Natural killer cell (primary cell): ENCODE measurements around the gene DAZAP2. TPM values are rescaled to one million over a fixed set of nuclear protein-coding genes. Genes with fewer than 3 reads are reported as not detected.
A peak's percentile ranks its signal among the peaks of the same experiment; 100 is the strongest.
"Not testable (repeated sequence)": the region's sequence is repeated elsewhere in the genome, so short reads cannot be mapped to it uniquely, and the experiment has no call there.

Experiments used
- ATAC-seq, 3 donors: fragments of 150-1000 bp in 2 of 3; fragments of 200-7000 bp in 1 of 3; cut with Tn5 transposase; 1 replicate in 1 of 3; 2 replicates in 2 of 3; pipeline ENCODE4 v1.10.0; 2021; ENCODE audit warnings: mild to moderate bottlenecking in 2 of 3, moderate library complexity in 2 of 3
- DNase-seq, 2 donors: peaks; one replicate each; pipeline versions ENCODE4 v3.0.0 to v3.0.0-alpha.2; 2013 to 2021; ENCODE audit warnings: mixed read lengths in 1 of 2
- H3K27ac ChIP-seq: one replicate; pipeline ENCODE4 v1.5.1; 2013; ENCODE audit warnings: mild to moderate bottlenecking, low read length
- H3K27me3 ChIP-seq: one replicate; pipeline ENCODE4 v1.6.1; 2013; ENCODE audit warnings: low read length; ENCODE audit not compliant: control insufficient read depth, insufficient read depth
- H3K36me3 ChIP-seq: one replicate; pipeline ENCODE4 v1.6.1; 2013; ENCODE audit warnings: low read length; ENCODE audit not compliant: control insufficient read depth, insufficient read depth
- H3K4me1 ChIP-seq: one replicate; pipeline ENCODE4 v1.6.1; 2013; ENCODE audit warnings: low read length; ENCODE audit not compliant: control insufficient read depth, insufficient read depth
- H3K4me3 ChIP-seq: one replicate; pipeline ENCODE4 v1.5.1; 2013; ENCODE audit warnings: low read length
- H3K9me3 ChIP-seq: one replicate; pipeline ENCODE4 v1.6.1; 2013; ENCODE audit warnings: low read length; ENCODE audit not compliant: control insufficient read depth, insufficient read depth
- H3K27ac Mint-ChIP-seq, 2 donors: one replicate each; pipeline ENCODE4 v1.8.0; 2022; ENCODE audit warnings: mild to moderate bottlenecking in 2 of 2, mixed read lengths in 2 of 2, moderate library complexity in 1 of 2
- H3K27me3 Mint-ChIP-seq, 2 donors: one replicate each; pipeline ENCODE4 v1.8.0; 2022; ENCODE audit warnings: low read depth in 2 of 2, mixed read lengths in 2 of 2
- H3K36me3 Mint-ChIP-seq: one replicate; pipeline ENCODE4 v1.8.0; 2022; ENCODE audit warnings: mixed read lengths
- H3K4me1 Mint-ChIP-seq, 2 donors: one replicate each; pipeline ENCODE4 v1.8.0; 2022; ENCODE audit warnings: mixed read lengths in 2 of 2
- H3K4me3 Mint-ChIP-seq: one replicate; pipeline ENCODE4 v1.8.0; 2022; ENCODE audit warnings: mild to moderate bottlenecking, moderate library complexity, mixed read lengths
- H3K9me3 Mint-ChIP-seq, 2 donors: one replicate each; pipeline ENCODE4 v1.8.0; 2022; ENCODE audit warnings: mixed read lengths in 2 of 2
- WGBS: methylation state at CpG from one replicate; pipeline ENCODE4 v1.1.7; 2013; ENCODE audit warnings: missing lambda C conversion rate; ENCODE audit not compliant: insufficient coverage; 5-methylcytosine and 5-hydroxymethylcytosine counted together
- intact Hi-C: fragments of 100-400 bp; cut with micrococcal nuclease; formaldehyde crosslinking; loops from one replicate; pipeline ENCODE4 v1.14.2; 2022
- total RNA-seq, 4 donors: library from RNA; stranded (reverse); fragments of 120-200 nt in 1 of 4; gene quantifications; one replicate each; pipeline versions ENCODE4 v1.2.3 to v1.2.4, GENCODE V29; 2013 to 2022
- TF ChIP-seq, protein P1 (sequence below): fragments of 200-600 bp; IDR thresholded peaks from one replicate; pipeline ENCODE4 v1.8.0; 2022; ENCODE audit warnings: antibody characterized with exemption

DAZAP2 gene
- total RNA-seq, 3 donors from 2014 or later (not counting 1 experiment from before 2014, with no cell fraction given): 316 to 350 (median 325) TPM

GRCh38 chr12:51275088-51275487 lies 36.5 kb downstream of the DAZAP2 start:
- Mint-ChIP-seq H3K4me1 (peaks cover 10 to 11% of the 10 kb centered on the region in 2 donors), H3K36me3 (no peaks in the 10 kb centered on the region), H3K27ac (no peak overlapping the region), H3K4me3 (no peak overlapping the region), H3K9me3 (no peaks in the 10 kb centered on the region), H3K27me3 (no peaks in the 10 kb centered on the region)
- no peak overlapping the region for H3K27ac ChIP-seq
- ATAC-seq (no peak), DNase-seq (no peak)
- H3K36me3 ChIP-seq: peaks cover 5% of the 10 kb centered on the region
- WGBS: 85% methylated on average over 1 of the region's 1 CpG
- H3K4me3 ChIP-seq: no peak overlapping the region
- H3K4me1 ChIP-seq: peaks cover 8% of the 10 kb centered on the region
- intact Hi-C loops: no loop called here
- no peaks in the 10 kb centered on the region for H3K9me3 ChIP-seq
- H3K27me3 ChIP-seq: no peaks in the 10 kb centered on the region
- TF ChIP-seq, protein P1, sequence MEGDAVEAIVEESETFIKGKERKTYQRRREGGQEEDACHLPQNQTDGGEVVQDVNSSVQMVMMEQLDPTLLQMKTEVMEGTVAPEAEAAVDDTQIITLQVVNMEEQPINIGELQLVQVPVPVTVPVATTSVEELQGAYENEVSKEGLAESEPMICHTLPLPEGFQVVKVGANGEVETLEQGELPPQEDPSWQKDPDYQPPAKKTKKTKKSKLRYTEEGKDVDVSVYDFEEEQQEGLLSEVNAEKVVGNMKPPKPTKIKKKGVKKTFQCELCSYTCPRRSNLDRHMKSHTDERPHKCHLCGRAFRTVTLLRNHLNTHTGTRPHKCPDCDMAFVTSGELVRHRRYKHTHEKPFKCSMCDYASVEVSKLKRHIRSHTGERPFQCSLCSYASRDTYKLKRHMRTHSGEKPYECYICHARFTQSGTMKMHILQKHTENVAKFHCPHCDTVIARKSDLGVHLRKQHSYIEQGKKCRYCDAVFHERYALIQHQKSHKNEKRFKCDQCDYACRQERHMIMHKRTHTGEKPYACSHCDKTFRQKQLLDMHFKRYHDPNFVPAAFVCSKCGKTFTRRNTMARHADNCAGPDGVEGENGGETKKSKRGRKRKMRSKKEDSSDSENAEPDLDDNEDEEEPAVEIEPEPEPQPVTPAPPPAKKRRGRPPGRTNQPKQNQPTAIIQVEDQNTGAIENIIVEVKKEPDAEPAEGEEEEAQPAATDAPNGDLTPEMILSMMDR: no peak

DNA sequence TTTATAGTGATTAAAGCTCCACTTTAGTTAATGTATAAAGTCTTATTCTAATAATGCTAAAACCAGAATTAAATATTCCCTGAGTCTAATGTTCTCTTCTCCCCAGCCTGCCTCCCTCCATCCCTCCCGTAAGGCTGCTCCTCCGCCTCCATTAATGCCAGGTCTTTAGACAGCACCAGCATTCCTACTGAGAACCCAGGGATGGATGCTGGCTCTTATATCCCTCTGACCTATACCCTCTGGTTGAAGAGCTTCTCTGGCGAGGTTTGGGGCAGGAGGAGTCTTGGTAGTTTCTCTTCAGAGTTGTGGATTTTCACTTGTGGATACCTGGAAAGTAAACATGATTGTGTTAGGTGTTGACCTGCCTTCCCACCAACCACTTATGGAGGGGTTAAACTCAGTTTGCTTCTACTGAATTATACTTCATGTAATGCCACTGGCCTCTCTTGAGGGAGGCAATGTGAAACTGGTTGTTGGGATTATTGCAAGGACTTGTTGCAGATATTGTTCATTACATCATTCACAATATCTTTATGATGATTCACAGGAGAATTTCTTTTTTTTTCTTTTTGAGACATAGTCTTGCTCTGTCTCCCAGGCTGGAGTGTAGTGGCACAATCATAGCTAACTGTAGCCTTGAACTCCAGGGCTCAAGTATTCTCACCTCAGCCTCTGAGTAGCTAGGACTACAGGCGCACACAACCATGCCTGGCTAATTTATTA lies 42.7 kb downstream of the DAZAP2 start:
- intact Hi-C loops: no loop called here
- Mint-ChIP-seq H3K36me3 (peaks cover 7% of the 10 kb centered on the region), H3K27ac (peak overlapping the region; percentile 58 to 73), H3K4me3 (no peak overlapping the region), H3K27me3 (no peaks in the 10 kb centered on the region), H3K9me3 (no peaks in the 10 kb centered on the region), H3K4me1 (no peaks in the 10 kb centered on the region)
- WGBS: 100% methylated on average over 3 of the region's 4 CpGs
- Histone ChIP-seq H3K4me1 (no peaks in the 10 kb centered on the region), H3K36me3 (peaks cover 58% of the 10 kb centered on the region), H3K4me3 (no peak overlapping the region), H3K27ac (no peak overlapping the region), H3K9me3 (no peaks in the 10 kb centered on the region), H3K27me3 (no peaks in the 10 kb centered on the region)
- DNase-seq (no peak), ATAC-seq (no peak)
- TF ChIP-seq, protein P1: no peak

GRCh38 chr12:51285843-51286242 lies 47.2 kb downstream of the DAZAP2 start:
- H3K27me3 Mint-ChIP-seq: no peaks in the 10 kb centered on the region
- no peak overlapping the region for H3K4me3 ChIP-seq
- H3K9me3 Mint-ChIP-seq: no peaks in the 10 kb centered on the region
- H3K27me3 ChIP-seq: no peaks in the 10 kb centered on the region
- ATAC-seq (no peak), DNase-seq (no peak)
- intact Hi-C loops: no loop called here
- 100% methylated on average over 1 of the region's 1 CpG for WGBS
- TF ChIP-seq, protein P1: no peak
- no peak overlapping the region for H3K4me3 Mint-ChIP-seq
- H3K27ac Mint-ChIP-seq: peak overlapping the region; percentile 59 to 76
- no peaks in the 10 kb centered on the region for H3K9me3 ChIP-seq
- H3K27ac ChIP-seq: no peak overlapping the region
- peaks cover 84% of the 10 kb centered on the region for H3K36me3 ChIP-seq
- no peaks in the 10 kb centered on the region for H3K4me1 Mint-ChIP-seq
- H3K36me3 Mint-ChIP-seq: peaks cover 2% of the 10 kb centered on the region
- no peaks in the 10 kb centered on the region for H3K4me1 ChIP-seq

DNA sequence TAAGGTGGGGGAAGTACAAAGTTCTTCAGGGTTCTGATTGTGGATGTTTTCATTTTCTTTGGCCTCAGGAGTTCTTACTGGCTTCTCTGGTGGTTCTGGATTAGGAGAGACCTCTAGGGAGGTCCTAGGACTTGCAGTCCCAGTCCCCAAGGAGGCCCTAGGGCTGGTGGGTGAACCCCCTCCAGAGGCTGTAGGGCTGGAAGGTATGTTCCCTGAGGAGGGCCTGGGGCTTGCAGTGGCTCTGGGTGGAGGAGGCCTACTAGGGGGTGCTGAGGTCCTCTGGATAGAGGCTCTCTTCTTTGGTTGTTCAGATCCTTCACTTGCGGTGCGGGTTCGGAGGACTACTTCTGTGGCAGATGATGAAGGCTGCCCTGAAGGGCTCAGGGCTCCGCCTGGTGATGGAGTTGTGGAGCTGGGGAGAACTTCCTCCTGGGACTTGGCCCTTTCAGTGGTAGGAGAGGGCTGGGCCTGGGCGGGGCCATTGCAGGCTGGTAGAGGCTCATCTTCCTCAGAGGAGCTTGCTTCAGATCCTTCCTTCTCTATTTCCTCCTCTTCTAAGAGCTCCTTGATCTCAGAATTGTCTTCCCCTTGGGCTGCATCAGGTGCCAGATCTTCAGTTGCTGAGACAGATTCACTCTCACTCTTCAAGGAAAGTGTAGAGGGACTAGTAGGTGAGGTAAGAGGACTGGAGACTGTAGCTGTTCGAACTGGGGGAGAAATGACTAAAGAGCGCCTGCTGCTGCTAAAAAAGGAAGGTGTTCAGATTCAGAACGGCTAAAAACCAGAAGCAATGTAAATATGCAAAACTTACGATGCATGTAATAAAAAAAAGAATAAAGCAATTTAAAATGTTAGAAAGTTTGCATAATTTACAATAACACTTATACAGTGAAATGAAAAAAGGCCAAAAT lies 53.2 kb downstream of the DAZAP2 start:
- ATAC-seq, intact Hi-C loops, H3K4me3 ChIP-seq, H3K27me3 Mint-ChIP-seq, H3K36me3 Mint-ChIP-seq, H3K9me3 Mint-ChIP-seq, H3K4me3 Mint-ChIP-seq, DNase-seq, H3K9me3 ChIP-seq, H3K27me3 ChIP-seq, H3K27ac ChIP-seq: not testable (repeated sequence)
- Histone ChIP-seq H3K4me1 (peaks cover 10% of the 10 kb centered on the region), H3K36me3 (peaks cover 81% of the 10 kb centered on the region)
- H3K4me1 Mint-ChIP-seq: peaks cover 0 to 13% of the 10 kb centered on the region in 2 donors
- 84% methylated on average over 9 of the region's 9 CpGs for WGBS
- peak overlapping the region; percentile 60 to 74 for H3K27ac Mint-ChIP-seq
